Endometrial microvascular endothelial cells (primary cell): ENCODE data around the gene RNF103. TPM values are rescaled to one million over a fixed set of nuclear protein-coding genes. Genes with fewer than 3 reads are reported as not detected.

Experiments
- in situ Hi-C: cut with HindIII; loops from 2 replicates; pipeline ENCODE4 v1.10.0; 2017; ENCODE audit warnings: low sequenced_read_pairs, low pct_unique_long_range_greater_than_20kb; ENCODE audit errors: inconsistent ontology term
- total RNA-seq: library from RNA; depleted of rRNA; stranded (reverse); fragments of >200 nt; gene quantifications from one replicate; pipeline ENCODE4 v1.2.3, GENCODE V29; 2015; ENCODE audit errors: inconsistent ontology term

RNF103 gene
- total RNA-seq, 1 donor from 2014 or later = 16.9 TPM

- in situ Hi-C loops = no loop called here
Observed at GRCh38 chr2:86580560-86580959, 43.1 kb downstream of the RNF103 start.

GRCh38 chr2:86577817-86578456 is 45.7 kb downstream of the RNF103 start:
- in situ Hi-C loops = no loop called here

GRCh38 chr2:86570059-86570458 is 53.6 kb downstream of the RNF103 start:
- in situ Hi-C loops = no loop called here

- in situ Hi-C loops = no loop called here
Observed at GRCh38 chr2:86566821-86567190, 56.9 kb downstream of the RNF103 start.

- in situ Hi-C loops = no loop called here
Observed at GRCh38 chr2:86566158-86566820, 57.4 kb downstream of the RNF103 start.

- in situ Hi-C loops = no loop called here
Observed at GRCh38 chr2:86563650-86564061, 60.0 kb downstream of the RNF103 start.

- in situ Hi-C loops = no loop called here
Observed at GRCh38 chr2:86562922-86563649, 60.6 kb downstream of the RNF103 start, which contains the start of gene CHMP3. TSS of gene CHMP3 (minus strand) at chr2:86563443. CDS start at chr2:86563348, 95 bp downstream.

GRCh38 chr2:86562485-86562921 is 61.2 kb downstream of the RNF103 start:
- in situ Hi-C loops = no loop called here

GRCh38 chr2:86557836-86558235 is 65.8 kb downstream of the RNF103 start:
- in situ Hi-C loops = no loop called here

- in situ Hi-C loops = no loop called here
Observed at GRCh38 chr2:86556508-86556907, 67.2 kb downstream of the RNF103 start.

Other genes starting within 250 kb of the RNF103 start
- gene KDM3A, start 182.5 kb downstream of the RNF103 start, total RNA-seq = 14.7 TPM
- gene CHMP3, start 60.4 kb downstream of the RNF103 start, total RNA-seq = 41.5 TPM
- gene RMND5A, start 96.4 kb upstream of the RNF103 start, total RNA-seq = 26.0 TPM
- not detected for gene CD8A, start 167.0 kb upstream of the RNF103 start, total RNA-seq
- not detected for gene CD8B, start 238.0 kb upstream of the RNF103 start, total RNA-seq